ENCODE data around the gene TMEM164. TPM values are rescaled to one million over a fixed set of nuclear protein-coding genes. Genes with fewer than 3 reads are reported as not detected.

The TMEM164 gene
- total RNA-seq, 3 donors from 2014 or later (not counting 1 experiment from before 2014, with no cell fraction given) = 18.9 to 80.6 (median 30.6) TPM

DNA sequence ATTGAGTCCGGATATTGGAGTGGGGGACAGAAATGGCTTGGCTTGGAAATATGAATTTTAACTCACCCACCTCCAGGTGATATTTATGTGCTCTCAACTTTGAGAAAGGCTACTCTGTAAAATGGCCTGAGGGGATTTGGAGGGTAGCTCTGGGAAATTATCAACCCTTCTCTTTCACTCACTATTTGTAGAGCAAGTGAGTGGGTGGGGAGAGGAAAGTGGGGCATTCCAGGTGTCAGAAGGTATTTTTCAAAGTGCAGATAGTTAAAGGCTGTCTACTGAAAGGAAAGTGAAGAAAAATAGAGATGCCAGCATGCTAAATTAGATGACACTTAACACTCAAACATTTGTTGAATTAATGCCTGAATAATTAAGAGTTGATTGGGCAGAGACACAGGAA lies 44.1 kb downstream of the TMEM164 start:
- H3K27me3 Mint-ChIP-seq (ENCODE audit: low read depth in 2 of 2) = no peaks in the 10 kb centered on the region
- no peaks in the 10 kb centered on the region for H3K9me3 Mint-ChIP-seq
- Histone ChIP-seq H3K9me3 (ENCODE audit: control insufficient read depth, insufficient read depth, low read length) (no peaks in the 10 kb centered on the region), H3K4me1 (ENCODE audit: control insufficient read depth, insufficient read depth, low read length) (no peaks in the 10 kb centered on the region), H3K4me3 (ENCODE audit: low read length) (no peak overlapping the region), H3K36me3 (ENCODE audit: control insufficient read depth, insufficient read depth, low read length) (no peaks in the 10 kb centered on the region), H3K27me3 (ENCODE audit: control insufficient read depth, insufficient read depth, low read length) (no peaks in the 10 kb centered on the region), H3K27ac (ENCODE audit: low read length) (no peak overlapping the region)
- WGBS (ENCODE audit: insufficient coverage) = no CpG with 5 or more reads among the region's 1 CpG
- ATAC-seq (no peak), DNase-seq (no peak)
- H3K36me3 Mint-ChIP-seq = no peaks in the 10 kb centered on the region
- no peak overlapping the region for H3K4me3 Mint-ChIP-seq
- H3K4me1 Mint-ChIP-seq = peaks cover 23 to 32% of the 10 kb centered on the region in 2 donors
- intact Hi-C loops (cut with micrococcal nuclease) = no loop called here
- H3K27ac Mint-ChIP-seq = no peak overlapping the region
- TF ChIP-seq, protein P1, sequence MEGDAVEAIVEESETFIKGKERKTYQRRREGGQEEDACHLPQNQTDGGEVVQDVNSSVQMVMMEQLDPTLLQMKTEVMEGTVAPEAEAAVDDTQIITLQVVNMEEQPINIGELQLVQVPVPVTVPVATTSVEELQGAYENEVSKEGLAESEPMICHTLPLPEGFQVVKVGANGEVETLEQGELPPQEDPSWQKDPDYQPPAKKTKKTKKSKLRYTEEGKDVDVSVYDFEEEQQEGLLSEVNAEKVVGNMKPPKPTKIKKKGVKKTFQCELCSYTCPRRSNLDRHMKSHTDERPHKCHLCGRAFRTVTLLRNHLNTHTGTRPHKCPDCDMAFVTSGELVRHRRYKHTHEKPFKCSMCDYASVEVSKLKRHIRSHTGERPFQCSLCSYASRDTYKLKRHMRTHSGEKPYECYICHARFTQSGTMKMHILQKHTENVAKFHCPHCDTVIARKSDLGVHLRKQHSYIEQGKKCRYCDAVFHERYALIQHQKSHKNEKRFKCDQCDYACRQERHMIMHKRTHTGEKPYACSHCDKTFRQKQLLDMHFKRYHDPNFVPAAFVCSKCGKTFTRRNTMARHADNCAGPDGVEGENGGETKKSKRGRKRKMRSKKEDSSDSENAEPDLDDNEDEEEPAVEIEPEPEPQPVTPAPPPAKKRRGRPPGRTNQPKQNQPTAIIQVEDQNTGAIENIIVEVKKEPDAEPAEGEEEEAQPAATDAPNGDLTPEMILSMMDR (IDR thresholded peaks at IDR 0.05) = no peak

DNA sequence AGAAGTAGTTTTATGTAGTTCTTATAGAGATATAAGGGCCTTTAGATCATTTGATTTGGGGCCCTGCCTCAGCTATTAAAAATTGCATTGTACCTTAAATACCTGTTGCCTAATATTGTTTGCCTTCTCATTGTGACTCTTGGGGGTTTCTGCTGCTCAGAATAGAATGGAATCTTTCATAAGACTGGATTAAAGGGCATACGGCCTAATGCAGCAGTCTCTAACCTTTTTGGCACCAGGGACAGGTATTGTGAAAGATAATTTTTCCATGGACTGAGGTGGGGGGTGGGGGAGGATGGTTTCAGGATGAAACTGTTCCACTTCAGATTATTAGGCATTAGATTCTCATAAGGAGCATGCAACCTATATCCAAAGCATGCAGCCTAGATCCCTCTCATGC lies 46.2 kb downstream of the TMEM164 start:
- no peak for ATAC-seq
- H3K4me1 ChIP-seq (ENCODE audit: control insufficient read depth, insufficient read depth, low read length) = no peaks in the 10 kb centered on the region

DNA sequence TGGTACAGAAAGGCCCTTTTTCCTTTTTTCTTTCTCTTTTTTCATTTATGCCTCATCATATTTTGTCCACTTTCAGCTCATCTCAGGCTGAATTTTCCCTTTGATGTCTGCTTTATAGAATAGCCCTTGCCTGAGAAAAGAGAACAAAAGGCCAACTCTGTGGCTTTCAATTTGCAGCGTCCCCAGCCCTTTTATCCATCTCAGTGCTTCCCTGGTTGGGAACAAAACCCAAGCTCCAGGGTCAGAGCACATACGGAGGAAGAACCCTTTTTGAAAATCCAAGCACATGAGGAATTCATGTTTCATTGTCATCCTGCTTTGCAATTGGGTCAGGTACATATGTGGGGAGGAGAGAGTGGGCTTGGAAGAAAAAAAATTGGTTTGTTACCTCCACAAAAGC lies 47.5 kb downstream of the TMEM164 start:
- Histone ChIP-seq H3K9me3 (ENCODE audit: control insufficient read depth, insufficient read depth, low read length) (no peaks in the 10 kb centered on the region), H3K27ac (ENCODE audit: low read length) (no peak overlapping the region), H3K4me3 (ENCODE audit: low read length) (no peak overlapping the region), H3K4me1 (ENCODE audit: control insufficient read depth, insufficient read depth, low read length) (no peaks in the 10 kb centered on the region), H3K27me3 (ENCODE audit: control insufficient read depth, insufficient read depth, low read length) (no peaks in the 10 kb centered on the region), H3K36me3 (ENCODE audit: control insufficient read depth, insufficient read depth, low read length) (peaks cover 2% of the 10 kb centered on the region)
- peaks cover 0 to 6% of the 10 kb centered on the region in 2 donors for H3K27me3 Mint-ChIP-seq (ENCODE audit: low read depth in 2 of 2)
- 60% methylated on average over 2 of the region's 2 CpGs for WGBS (ENCODE audit: insufficient coverage)
- TF ChIP-seq, protein P1 (IDR thresholded peaks at IDR 0.05) = no peak
- ATAC-seq (no peak), DNase-seq (no peak)
- peaks cover 4 to 14% of the 10 kb centered on the region in 2 donors for H3K4me1 Mint-ChIP-seq
- no peak overlapping the region for H3K27ac Mint-ChIP-seq
- no peak overlapping the region for H3K4me3 Mint-ChIP-seq
- no peaks in the 10 kb centered on the region for H3K9me3 Mint-ChIP-seq
- H3K36me3 Mint-ChIP-seq = peaks cover 6% of the 10 kb centered on the region
- intact Hi-C loops (cut with micrococcal nuclease) = no loop called here

More for the DNA sequence above, 46.2 kb downstream of the TMEM164 start:
- intact Hi-C loops (cut with micrococcal nuclease) = no loop called here
- H3K36me3 Mint-ChIP-seq = peaks cover 3% of the 10 kb centered on the region
- H3K27ac Mint-ChIP-seq = no peak overlapping the region
- no peaks in the 10 kb centered on the region for H3K27me3 ChIP-seq (ENCODE audit: control insufficient read depth, insufficient read depth, low read length)
- no peak overlapping the region for H3K4me3 Mint-ChIP-seq
- H3K27ac ChIP-seq (ENCODE audit: low read length) = no peak overlapping the region
- WGBS (ENCODE audit: insufficient coverage) = 89% methylated on average over 1 of the region's 1 CpG
- no peaks in the 10 kb centered on the region for H3K9me3 Mint-ChIP-seq
- H3K9me3 ChIP-seq (ENCODE audit: control insufficient read depth, insufficient read depth, low read length) = no peaks in the 10 kb centered on the region
- H3K36me3 ChIP-seq (ENCODE audit: control insufficient read depth, insufficient read depth, low read length) = no peaks in the 10 kb centered on the region
- no peak for DNase-seq
- TF ChIP-seq, protein P1 (IDR thresholded peaks at IDR 0.05) = no peak
- H3K27me3 Mint-ChIP-seq (ENCODE audit: low read depth in 2 of 2) = peaks cover 0 to 4% of the 10 kb centered on the region in 2 donors
- H3K4me1 Mint-ChIP-seq = peaks cover 4 to 20% of the 10 kb centered on the region in 2 donors
- no peak overlapping the region for H3K4me3 ChIP-seq (ENCODE audit: low read length)

DNA sequence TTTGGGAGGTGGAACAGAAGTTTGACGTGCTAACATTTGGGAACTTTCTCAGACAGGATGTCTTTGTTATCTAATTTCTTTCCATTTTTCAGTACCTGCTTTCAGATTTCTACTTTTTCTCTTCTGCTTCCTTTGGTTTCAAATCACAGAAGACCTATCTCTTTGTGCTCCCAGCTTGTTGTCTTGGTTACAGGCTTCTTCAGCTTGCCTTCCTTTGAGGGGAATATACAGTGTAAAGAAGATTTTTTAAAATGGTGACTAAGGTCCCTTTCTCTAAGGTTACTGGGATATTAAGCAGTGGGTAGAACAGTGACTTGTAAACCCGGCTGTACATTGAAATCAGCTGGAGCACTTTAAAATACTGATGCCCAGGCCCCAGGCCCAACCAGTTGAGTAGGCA lies 48.0 kb downstream of the TMEM164 start:
- no peak for ATAC-seq
- H3K9me3 Mint-ChIP-seq = no peaks in the 10 kb centered on the region
- H3K4me1 ChIP-seq (ENCODE audit: control insufficient read depth, insufficient read depth, low read length) = no peaks in the 10 kb centered on the region
- WGBS (ENCODE audit: insufficient coverage) = 85% methylated on average over 2 of the region's 2 CpGs
- no peak overlapping the region for H3K27ac ChIP-seq (ENCODE audit: low read length)
- peaks cover 2% of the 10 kb centered on the region for H3K36me3 ChIP-seq (ENCODE audit: control insufficient read depth, insufficient read depth, low read length)
- H3K4me1 Mint-ChIP-seq = peaks cover 4 to 15% of the 10 kb centered on the region in 2 donors
- H3K27me3 Mint-ChIP-seq (ENCODE audit: low read depth in 2 of 2) = peaks cover 0 to 6% of the 10 kb centered on the region in 2 donors
- TF ChIP-seq, protein P1 (IDR thresholded peaks at IDR 0.05) = no peak
- intact Hi-C loops (cut with micrococcal nuclease) = no loop called here
- H3K27ac Mint-ChIP-seq = no peak overlapping the region
- no peaks in the 10 kb centered on the region for H3K9me3 ChIP-seq (ENCODE audit: control insufficient read depth, insufficient read depth, low read length)
- H3K27me3 ChIP-seq (ENCODE audit: control insufficient read depth, insufficient read depth, low read length) = no peaks in the 10 kb centered on the region
- no peak overlapping the region for H3K4me3 ChIP-seq (ENCODE audit: low read length)
- peaks cover 6% of the 10 kb centered on the region for H3K36me3 Mint-ChIP-seq
- DNase-seq = no peak
- no peak overlapping the region for H3K4me3 Mint-ChIP-seq
